Activated T-cell treated with anti-CD3 and anti-CD28 coated beads, Interleukin-2, amount 50 U/mL, for 4 hours (primary cell): ENCODE results near the gene LCE6A. TPM values are rescaled to one million over a fixed set of nuclear protein-coding genes. Genes with fewer than 3 reads are reported as not detected.
A peak's percentile ranks its signal among the peaks of the same experiment; 100 is the strongest.

ENCODE experiments used
- ATAC-seq, 2 donors: fragments of 200-7000 bp; cut with Tn5 transposase; one replicate each; pipeline ENCODE4 v1.10.0; 2021
- DNase-seq: peaks from one replicate; pipeline ENCODE4 v3.0.0-alpha.2; 2020
- H3K27me3 Mint-ChIP-seq: one replicate; pipeline ENCODE4 v1.8.0; 2021; ENCODE audit warnings: low read depth, mixed read lengths
- H3K36me3 Mint-ChIP-seq: one replicate; pipeline ENCODE4 v1.8.0; 2022; ENCODE audit warnings: mixed read lengths; ENCODE audit not compliant: insufficient read depth
- H3K4me1 Mint-ChIP-seq: one replicate; pipeline ENCODE4 v1.8.0; 2021; ENCODE audit warnings: low read depth, mixed read lengths
- H3K4me3 Mint-ChIP-seq: one replicate; pipeline ENCODE4 v1.8.0; 2021; ENCODE audit warnings: mild to moderate bottlenecking, moderate library complexity, mixed read lengths
- H3K9me3 Mint-ChIP-seq: one replicate; pipeline ENCODE4 v1.8.0; 2021; ENCODE audit warnings: mixed read lengths
- total RNA-seq, 3 donors: library from RNA; stranded (reverse); gene quantifications; one replicate each; pipeline ENCODE4 v1.2.1, GENCODE V29; 2021

Gene LCE6A
- total RNA-seq, 3 donors from 2014 or later = not detected

DNA sequence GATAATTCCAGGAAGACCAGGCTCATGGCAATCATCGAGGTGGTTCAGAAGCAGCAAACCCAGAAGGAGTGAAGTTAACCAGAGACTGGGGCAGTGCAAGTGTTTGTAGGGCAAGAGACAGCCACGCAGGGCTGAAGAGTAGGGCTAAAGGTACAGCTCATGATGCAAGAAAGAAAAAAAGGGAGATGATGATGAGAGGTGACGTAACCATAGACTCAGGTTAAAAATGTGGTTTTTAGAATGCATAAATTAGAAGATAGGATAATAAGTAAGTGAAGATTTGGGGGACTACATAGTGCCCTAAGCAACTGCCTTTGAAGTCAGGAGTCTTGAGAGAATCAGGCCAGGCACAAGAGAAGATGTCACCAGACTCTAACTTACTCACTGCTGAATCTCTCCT lies 17.5 kb downstream of the LCE6A start:
- no peaks in the 10 kb centered on the region for H3K4me1 Mint-ChIP-seq
- H3K9me3 Mint-ChIP-seq = no peaks in the 10 kb centered on the region
- H3K36me3 Mint-ChIP-seq = no peaks in the 10 kb centered on the region
- H3K27me3 Mint-ChIP-seq = peaks cover 10% of the 10 kb centered on the region
- DNase-seq (no peak), ATAC-seq (no peak)
- no peak overlapping the region for H3K4me3 Mint-ChIP-seq

DNA sequence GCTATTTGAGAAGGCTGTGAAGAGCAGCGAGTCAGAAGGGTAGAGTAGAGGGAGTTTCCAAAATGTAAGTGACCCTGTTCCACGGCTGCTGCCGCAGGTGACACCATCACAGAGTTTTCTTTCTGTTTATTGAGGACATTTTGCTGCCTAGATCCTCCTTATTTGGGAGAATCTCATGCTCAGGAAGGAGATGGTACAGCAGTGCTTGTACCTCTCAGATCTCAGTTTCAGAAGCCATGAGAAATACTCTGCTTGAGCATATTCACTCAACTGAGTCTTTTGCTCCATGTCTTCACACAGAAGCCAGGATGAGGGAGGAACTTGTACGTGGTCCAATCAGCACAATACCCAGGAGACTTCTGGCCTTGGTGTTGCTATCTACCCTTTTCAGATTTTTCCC lies 18.7 kb downstream of the LCE6A start:
- no peaks in the 10 kb centered on the region for H3K9me3 Mint-ChIP-seq
- peaks cover 10% of the 10 kb centered on the region for H3K27me3 Mint-ChIP-seq
- no peaks in the 10 kb centered on the region for H3K4me1 Mint-ChIP-seq
- ATAC-seq (no peak), DNase-seq (no peak)
- H3K36me3 Mint-ChIP-seq = no peaks in the 10 kb centered on the region
- H3K4me3 Mint-ChIP-seq = no peak overlapping the region

DNA sequence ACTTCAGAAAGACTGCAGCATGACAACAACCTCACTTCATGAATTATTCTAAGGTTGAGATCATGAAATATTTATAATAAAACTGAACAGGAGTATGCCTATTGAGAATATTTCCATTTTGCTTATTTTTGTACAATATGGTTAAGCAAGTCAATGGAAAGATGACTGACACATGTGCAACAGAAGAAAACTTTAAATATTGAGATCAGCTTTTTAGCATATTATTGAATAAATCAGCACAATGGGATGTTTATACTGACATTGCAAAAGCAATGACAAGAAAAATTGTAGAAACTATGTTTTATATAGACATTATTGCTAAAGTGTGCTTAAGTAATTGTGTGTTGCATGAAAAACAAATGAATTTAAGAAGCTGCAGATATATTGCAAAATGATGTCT lies 21.8 kb downstream of the LCE6A start:
- Mint-ChIP-seq H3K27me3 (peaks cover 5% of the 10 kb centered on the region), H3K9me3 (no peaks in the 10 kb centered on the region), H3K36me3 (no peaks in the 10 kb centered on the region), H3K4me3 (no peak overlapping the region), H3K4me1 (no peaks in the 10 kb centered on the region)
- ATAC-seq = no peak
- no peak for DNase-seq

DNA sequence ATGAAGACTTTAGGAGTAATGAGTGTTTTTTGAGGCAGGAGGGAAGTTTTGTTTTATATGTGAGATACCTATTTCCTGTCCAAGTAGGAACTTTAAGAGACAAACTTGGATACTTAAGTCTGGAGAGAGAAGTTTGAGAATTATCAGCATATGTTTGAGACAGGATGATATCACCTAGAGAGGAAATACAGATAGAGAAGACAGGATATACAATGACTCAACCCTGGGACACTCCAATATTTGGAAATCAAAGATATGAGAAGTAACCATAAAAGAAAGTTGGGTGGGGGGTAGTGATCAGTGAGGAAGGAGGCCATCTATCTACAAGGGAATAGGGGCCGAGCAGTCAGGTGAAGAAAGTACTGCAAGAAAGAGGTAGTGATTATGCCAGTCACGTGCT lies 23.7 kb downstream of the LCE6A start:
- Mint-ChIP-seq H3K27me3 (peaks cover 6% of the 10 kb centered on the region), H3K9me3 (no peaks in the 10 kb centered on the region), H3K36me3 (no peaks in the 10 kb centered on the region), H3K4me3 (no peak overlapping the region), H3K4me1 (no peaks in the 10 kb centered on the region)
- ATAC-seq = no peak
- DNase-seq = no peak

DNA sequence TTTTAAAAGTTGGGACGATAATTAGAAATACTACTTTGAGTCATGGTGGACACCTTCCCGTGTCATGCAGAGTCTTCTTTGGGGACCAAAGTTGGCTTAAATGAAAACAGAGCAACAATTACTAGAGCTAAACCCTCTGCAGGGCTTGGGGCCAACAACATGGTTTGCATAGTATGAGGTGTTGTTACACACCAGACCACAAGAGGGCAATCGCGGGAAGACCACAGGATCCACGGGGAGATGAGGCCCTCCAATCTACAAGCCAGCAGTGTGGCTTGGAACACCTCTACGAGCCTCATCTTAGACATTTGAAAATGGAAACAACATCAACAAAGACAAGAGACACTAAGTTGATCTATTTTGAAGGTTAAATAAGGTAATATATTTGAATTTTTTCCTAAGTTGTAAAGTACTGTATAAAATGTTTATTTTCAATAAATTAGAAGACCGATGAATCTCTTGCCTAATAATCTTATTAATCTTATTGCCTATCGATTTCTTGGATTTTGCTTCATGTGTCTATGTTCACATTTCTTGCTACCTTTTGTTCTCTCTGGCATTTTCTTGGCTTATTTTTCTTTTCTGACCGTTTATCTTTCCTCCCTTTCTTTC lies 27.3 kb downstream of the LCE6A start:
- ATAC-seq (peak in 1 of 2 donors; percentile 71), DNase-seq (peak; percentile 28)
- Mint-ChIP-seq H3K4me3 (no peak overlapping the region), H3K27me3 (peaks cover 5% of the 10 kb centered on the region), H3K9me3 (no peaks in the 10 kb centered on the region), H3K4me1 (no peaks in the 10 kb centered on the region), H3K36me3 (no peaks in the 10 kb centered on the region)

DNA sequence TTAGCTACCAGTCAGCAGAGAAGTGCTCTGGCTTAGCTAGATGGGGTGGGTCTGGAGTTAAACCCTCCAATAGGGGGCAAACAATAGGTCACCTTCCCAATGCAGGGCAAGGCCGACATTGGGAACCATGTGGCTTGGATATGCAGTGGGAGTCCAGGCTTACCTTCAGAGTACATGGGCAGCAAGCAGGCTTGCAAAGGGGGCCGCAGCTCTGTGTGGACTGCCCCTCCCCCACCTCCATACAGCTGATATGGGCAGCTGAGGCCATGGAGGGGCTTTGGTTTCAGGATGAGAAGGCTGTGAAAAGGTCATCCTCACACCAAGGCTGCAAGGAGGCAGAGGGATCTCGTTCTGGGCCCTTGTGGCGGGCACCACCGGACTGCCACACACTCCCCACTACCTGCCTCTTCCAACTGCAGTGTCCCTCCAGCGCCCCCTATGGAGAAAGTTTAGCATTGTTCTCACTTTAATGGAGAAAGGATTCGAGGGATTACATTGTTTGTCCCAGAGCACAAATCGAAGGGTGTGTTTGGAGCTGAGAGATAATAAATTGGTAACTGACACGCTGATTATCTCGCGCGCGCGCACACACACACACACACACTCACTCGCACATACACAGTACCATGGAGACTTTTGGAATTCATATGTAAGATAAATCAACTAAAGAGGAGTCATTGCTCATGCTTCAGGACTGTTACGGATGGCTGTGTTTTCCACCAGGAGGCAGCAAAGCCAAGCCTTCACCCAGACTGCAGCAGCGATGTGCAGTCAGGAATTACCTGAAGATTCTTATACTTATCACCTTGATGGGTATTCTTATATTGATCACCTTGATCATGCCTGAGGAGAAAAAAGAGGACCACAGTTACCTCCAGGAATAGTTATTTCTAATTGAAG lies 28.4 kb downstream of the LCE6A start:
- Mint-ChIP-seq H3K9me3 (no peaks in the 10 kb centered on the region), H3K4me3 (no peak overlapping the region), H3K27me3 (peaks cover 8% of the 10 kb centered on the region), H3K4me1 (no peaks in the 10 kb centered on the region), H3K36me3 (no peaks in the 10 kb centered on the region)
- ATAC-seq = no peak
- DNase-seq = no peak

DNA sequence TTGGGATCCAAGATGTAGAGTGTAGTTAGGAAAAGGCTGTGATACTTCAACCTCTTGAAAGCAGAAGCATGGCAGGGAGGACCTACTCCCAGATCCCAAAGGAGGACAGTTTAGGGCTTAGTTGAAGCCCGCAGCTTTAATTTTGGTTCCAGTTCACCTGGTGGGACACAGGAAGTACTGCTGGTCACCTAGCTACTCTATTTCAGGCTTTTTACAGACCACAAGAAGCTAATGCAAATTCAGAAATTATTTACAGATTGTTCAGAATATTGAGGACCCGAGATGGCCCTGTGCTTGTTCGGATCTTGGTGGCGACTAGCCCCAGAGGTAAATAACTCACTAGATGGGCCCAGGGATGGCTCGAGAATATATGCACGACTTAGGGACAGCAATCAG lies 29.1 kb downstream of the LCE6A start:
- H3K4me1 Mint-ChIP-seq = no peaks in the 10 kb centered on the region
- peaks cover 8% of the 10 kb centered on the region for H3K27me3 Mint-ChIP-seq
- no peaks in the 10 kb centered on the region for H3K36me3 Mint-ChIP-seq
- H3K4me3 Mint-ChIP-seq = no peak overlapping the region
- DNase-seq (no peak), ATAC-seq (no peak)
- H3K9me3 Mint-ChIP-seq = no peaks in the 10 kb centered on the region

DNA sequence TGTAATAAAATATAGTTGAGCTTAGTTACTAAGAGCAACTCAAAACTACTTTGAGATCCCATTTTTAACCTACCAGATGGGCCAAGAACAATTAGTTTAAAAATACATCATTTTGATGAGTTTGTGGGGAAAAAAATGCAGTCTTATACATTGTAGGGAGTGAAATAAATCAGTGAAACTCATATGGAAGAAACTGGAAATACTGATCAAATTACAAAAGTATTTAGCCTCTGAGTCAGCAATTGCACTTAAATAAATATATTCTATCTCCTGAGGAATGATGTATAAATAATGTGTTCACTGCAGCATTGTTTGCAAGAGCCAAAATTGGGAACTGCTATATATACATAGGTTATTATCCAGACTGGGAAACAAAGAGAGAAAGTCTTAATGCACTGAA lies 30.8 kb downstream of the LCE6A start:
- peaks cover 8% of the 10 kb centered on the region for H3K27me3 Mint-ChIP-seq
- H3K36me3 Mint-ChIP-seq = no peaks in the 10 kb centered on the region
- DNase-seq (no peak), ATAC-seq (no peak)
- H3K4me3 Mint-ChIP-seq = no peak overlapping the region
- no peaks in the 10 kb centered on the region for H3K4me1 Mint-ChIP-seq
- H3K9me3 Mint-ChIP-seq = no peaks in the 10 kb centered on the region

DNA sequence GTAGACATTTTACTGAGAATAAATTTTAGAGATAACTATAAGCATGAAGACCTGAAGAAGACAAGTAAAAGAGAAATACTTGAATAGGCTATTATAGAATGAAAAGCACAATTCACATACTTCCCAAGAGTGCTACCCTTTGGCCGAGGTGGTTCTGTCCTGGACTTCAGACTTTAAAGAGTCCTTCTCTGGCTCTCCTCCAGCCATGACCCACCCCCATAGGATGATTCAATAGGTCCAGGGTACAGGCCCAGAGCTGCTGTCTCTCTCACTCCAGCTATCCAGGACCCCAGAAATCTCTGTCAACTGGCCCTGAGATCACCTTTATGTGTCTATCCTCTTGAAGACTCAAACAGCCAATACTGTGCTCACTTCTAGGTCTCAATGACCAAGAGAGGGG lies 34.2 kb downstream of the LCE6A start:
- DNase-seq (no peak), ATAC-seq (no peak)
- Mint-ChIP-seq H3K9me3 (no peaks in the 10 kb centered on the region), H3K27me3 (peaks cover 7% of the 10 kb centered on the region), H3K36me3 (no peaks in the 10 kb centered on the region), H3K4me1 (no peaks in the 10 kb centered on the region), H3K4me3 (no peak overlapping the region)

DNA sequence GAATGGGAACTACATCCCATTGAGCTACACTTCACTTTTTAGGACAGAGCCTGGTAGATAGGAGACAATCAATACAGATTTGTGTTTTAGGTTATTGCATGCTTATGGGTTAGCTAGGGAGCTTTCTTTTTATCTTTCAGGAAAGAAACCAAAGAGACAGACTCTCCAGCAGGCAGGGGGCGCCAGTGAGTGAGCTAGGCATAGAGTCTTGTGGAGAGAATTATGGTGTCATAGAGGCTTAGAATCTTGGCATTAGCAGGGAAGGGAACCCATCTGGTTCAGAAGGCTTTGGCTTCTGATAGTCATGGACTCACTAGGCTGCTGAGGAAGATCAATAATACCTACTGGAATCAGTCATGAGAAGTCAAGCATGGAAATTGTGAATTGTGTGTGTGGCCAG lies 35.4 kb downstream of the LCE6A start, which contains the start of gene SMCP:
Gene SMCP (plus strand): TSS at position 281 of the 400 bp plus-strand sequence. CDS start 6,101 bp downstream, outside the sequence.
- Mint-ChIP-seq H3K36me3 (no peaks in the 10 kb centered on the region), H3K27me3 (peaks cover 7% of the 10 kb centered on the region), H3K9me3 (no peaks in the 10 kb centered on the region), H3K4me3 (no peak within 1 kb of the TSS), H3K4me1 (no peaks in the 10 kb centered on the region)
- no peak for DNase-seq
- ATAC-seq = no peak

DNA sequence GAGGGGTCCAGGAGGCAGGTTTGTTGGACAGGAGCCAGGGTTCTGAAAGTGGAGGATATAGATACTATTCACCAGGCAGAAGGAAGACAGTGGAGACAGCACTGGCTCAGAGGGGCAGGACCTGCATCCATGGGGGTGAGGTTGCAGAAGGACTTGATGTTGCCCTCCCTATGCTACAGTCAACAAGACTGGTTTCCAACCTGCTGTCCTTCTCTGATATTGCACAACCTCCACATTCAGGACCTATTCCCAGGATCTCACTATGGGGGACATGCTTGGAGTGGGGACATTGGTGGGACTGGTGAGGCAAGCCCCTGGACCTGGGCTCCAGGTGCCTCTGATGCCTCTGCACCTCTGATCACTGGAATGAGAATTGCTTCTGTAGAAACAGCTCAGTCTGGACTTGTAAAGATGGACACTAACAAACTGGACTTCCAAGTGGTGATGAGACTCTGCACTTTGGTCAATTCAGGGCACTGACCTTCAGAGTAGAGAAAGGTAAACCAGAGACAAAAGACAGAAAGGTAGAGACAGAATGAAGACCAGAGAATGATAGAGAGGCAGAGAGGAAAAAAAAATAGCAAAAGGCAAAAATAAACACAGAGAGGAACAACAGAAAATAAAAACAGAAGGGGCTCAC lies 37.0 kb downstream of the LCE6A start:
- H3K9me3 Mint-ChIP-seq = no peaks in the 10 kb centered on the region
- H3K36me3 Mint-ChIP-seq = no peaks in the 10 kb centered on the region
- H3K27me3 Mint-ChIP-seq = peaks cover 7% of the 10 kb centered on the region
- DNase-seq (no peak), ATAC-seq (no peak)
- no peaks in the 10 kb centered on the region for H3K4me1 Mint-ChIP-seq
- H3K4me3 Mint-ChIP-seq = no peak overlapping the region

DNA sequence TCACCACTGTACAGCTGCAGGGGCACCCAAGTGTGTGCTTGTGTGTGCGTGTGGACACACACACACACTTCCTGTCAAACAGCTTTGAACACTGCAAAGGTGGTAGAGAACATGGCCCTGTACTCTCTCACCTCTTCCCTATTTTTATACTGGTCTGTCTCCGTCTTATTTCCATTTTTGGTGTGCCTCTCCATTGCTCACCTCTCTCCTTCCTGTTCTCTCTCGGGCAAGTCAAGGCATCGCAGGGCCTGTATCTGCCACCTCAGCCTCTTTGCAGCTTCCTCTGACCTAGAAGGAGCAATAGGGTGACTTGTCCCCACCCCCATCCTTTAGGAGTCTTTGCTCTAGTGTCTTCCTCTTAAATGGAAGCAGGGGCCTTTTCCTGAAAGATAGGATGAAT lies 37.7 kb downstream of the LCE6A start:
- no peaks in the 10 kb centered on the region for H3K36me3 Mint-ChIP-seq
- no peaks in the 10 kb centered on the region for H3K9me3 Mint-ChIP-seq
- DNase-seq = no peak
- ATAC-seq = no peak
- no peaks in the 10 kb centered on the region for H3K4me1 Mint-ChIP-seq
- H3K27me3 Mint-ChIP-seq = peaks cover 4% of the 10 kb centered on the region
- no peak overlapping the region for H3K4me3 Mint-ChIP-seq

DNA sequence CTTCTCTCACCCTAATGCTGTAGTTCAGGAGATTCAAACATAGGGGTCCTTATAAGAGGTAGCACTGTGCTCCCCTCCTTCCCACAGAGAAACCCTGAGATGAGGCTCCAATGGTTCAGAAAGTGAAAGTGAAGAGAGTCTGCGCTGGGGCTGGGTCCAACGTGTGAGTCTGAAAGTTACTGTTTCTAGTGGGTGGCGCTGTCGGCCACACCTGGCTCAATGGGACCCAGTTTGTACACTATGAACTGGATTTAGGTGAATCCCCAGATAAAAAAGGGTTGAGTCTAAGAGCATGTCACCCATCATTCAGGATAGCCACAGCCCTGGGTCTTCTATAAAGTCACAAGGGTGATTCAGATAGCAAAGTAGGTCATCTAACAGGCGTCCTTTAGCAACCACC lies 38.3 kb downstream of the LCE6A start:
- H3K9me3 Mint-ChIP-seq = no peaks in the 10 kb centered on the region
- H3K36me3 Mint-ChIP-seq = no peaks in the 10 kb centered on the region
- peaks cover 4% of the 10 kb centered on the region for H3K27me3 Mint-ChIP-seq
- H3K4me1 Mint-ChIP-seq = no peaks in the 10 kb centered on the region
- no peak for DNase-seq
- no peak for ATAC-seq
- no peak overlapping the region for H3K4me3 Mint-ChIP-seq

DNA sequence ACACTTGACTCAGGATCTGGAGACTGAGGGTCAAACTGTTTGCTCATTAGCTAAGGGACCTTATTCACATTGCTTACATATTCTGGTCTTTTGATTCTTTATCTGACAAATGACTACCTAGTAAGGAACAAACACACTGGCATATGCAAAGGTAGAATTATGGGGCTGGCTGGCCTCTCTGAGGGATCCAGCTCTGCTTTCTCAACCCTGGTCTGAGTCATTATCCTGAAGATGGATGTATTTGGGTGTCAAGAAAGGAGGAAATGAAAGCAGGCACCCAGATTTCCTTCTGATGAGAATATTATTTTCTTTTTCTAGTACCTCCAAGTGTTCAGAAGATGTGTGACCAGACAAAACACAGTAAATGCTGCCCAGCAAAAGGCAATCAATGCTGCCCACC lies 41.4 kb downstream of the LCE6A start:
- Mint-ChIP-seq H3K36me3 (no peaks in the 10 kb centered on the region), H3K4me1 (no peaks in the 10 kb centered on the region), H3K4me3 (no peak overlapping the region), H3K9me3 (no peaks in the 10 kb centered on the region), H3K27me3 (peaks cover 2% of the 10 kb centered on the region)
- ATAC-seq (no peak), DNase-seq (no peak)

DNA sequence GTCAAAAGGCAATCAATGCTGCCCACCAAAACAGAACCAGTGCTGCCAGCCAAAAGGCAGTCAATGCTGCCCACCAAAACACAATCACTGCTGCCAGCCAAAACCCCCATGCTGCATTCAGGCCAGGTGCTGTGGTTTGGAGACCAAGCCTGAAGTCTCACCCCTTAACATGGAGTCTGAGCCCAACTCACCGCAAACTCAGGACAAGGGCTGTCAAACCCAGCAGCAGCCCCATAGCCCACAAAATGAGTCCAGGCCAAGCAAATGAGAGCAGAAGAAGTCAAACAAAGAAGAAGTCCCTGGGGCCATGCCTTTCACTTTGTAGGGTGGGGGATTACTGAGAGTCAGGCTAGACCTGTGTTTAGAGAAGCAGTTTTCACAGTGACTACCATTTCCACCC lies 41.9 kb downstream of the LCE6A start:
- no peaks in the 10 kb centered on the region for H3K4me1 Mint-ChIP-seq
- DNase-seq (no peak), ATAC-seq (no peak)
- H3K9me3 Mint-ChIP-seq = no peaks in the 10 kb centered on the region
- H3K4me3 Mint-ChIP-seq = no peak overlapping the region
- H3K27me3 Mint-ChIP-seq = peaks cover 2% of the 10 kb centered on the region
- no peaks in the 10 kb centered on the region for H3K36me3 Mint-ChIP-seq
